Natural killer cell treated with Interleukin-12 subunit alpha and Interleukin-12 subunit beta and Interleukin-15 and Interleukin-18, amount 100 ng/mL, for 72 hours (primary cell): Measurements from ENCODE around the gene RFESD. TPM values are rescaled to one million over a fixed set of nuclear protein-coding genes. Genes with fewer than 3 reads are reported as not detected.
"Not testable (repeated sequence)": the region's sequence is repeated elsewhere in the genome, so short reads cannot be mapped to it uniquely, and the experiment has no call there.

Source experiments
- ATAC-seq, 2 donors: fragments of 150-1000 bp; cut with Tn5 transposase in 1 of 2; sonication (Bioruptor Pico), chemical (Tn5 transposase) in 1 of 2; 2 replicates each; pipeline ENCODE4 v1.10.0; 2021
- DNase-seq: peaks from one replicate; pipeline ENCODE4 v3.0.0; 2022; ENCODE audit warnings: low spot score
- H3K27ac Mint-ChIP-seq, 2 donors: 1 replicate in 1 of 2; 2 replicates in 1 of 2; pipeline ENCODE4 v1.8.0; 2022; ENCODE audit warnings: mixed read lengths in 2 of 2, mild to moderate bottlenecking in 1 of 2, moderate library complexity in 1 of 2
- H3K27me3 Mint-ChIP-seq, 2 donors: 1 replicate in 1 of 2; 2 replicates in 1 of 2; pipeline ENCODE4 v1.8.0; 2022; ENCODE audit warnings: mixed read lengths in 2 of 2
- H3K36me3 Mint-ChIP-seq: one replicate; pipeline ENCODE4 v1.8.0; 2022; ENCODE audit warnings: mixed read lengths
- H3K4me1 Mint-ChIP-seq, 2 donors: 1 replicate in 1 of 2; 2 replicates in 1 of 2; pipeline ENCODE4 v1.8.0; 2022; ENCODE audit warnings: low read depth in 2 of 2, mixed read lengths in 2 of 2, mild to moderate bottlenecking in 1 of 2
- H3K4me3 Mint-ChIP-seq: one replicate; pipeline ENCODE4 v1.8.0; 2022; ENCODE audit warnings: mixed read lengths
- H3K9me3 Mint-ChIP-seq: 2 replicates; pipeline ENCODE4 v1.8.0; 2022; ENCODE audit warnings: mixed read lengths
- total RNA-seq, 2 donors: library from RNA; stranded (reverse); gene quantifications; one replicate each; pipeline ENCODE4 v1.2.3, GENCODE V29; 2022

RFESD gene
- total RNA-seq, 2 donors from 2014 or later = 0.98 to 5.5 TPM

DNA sequence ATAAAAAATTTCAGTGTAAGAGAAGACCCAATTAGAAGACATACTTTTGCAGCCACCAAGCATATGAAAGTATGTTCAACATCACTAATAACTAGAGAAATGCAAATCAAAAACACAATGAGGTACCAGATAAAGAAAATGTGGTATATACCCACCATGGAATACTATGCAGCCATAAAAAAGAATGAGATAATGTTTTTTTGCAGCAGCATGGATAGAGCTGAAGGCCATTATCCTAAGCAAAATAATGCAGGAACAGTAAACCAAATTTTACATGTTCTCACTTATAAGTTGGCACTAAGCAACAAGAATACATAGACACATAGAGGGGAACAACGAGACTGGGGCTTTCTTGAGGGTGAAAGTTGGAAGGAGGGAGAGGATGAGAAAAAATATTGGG is 43.1 kb downstream of the RFESD start:
- no peaks in the 10 kb centered on the region for H3K36me3 Mint-ChIP-seq
- H3K27me3 Mint-ChIP-seq = no peaks in the 10 kb centered on the region
- ATAC-seq (no peak), DNase-seq (no peak)
- no peak overlapping the region for H3K4me3 Mint-ChIP-seq
- no peak overlapping the region for H3K27ac Mint-ChIP-seq
- H3K4me1 Mint-ChIP-seq = no peaks in the 10 kb centered on the region
- no peaks in the 10 kb centered on the region for H3K9me3 Mint-ChIP-seq

DNA sequence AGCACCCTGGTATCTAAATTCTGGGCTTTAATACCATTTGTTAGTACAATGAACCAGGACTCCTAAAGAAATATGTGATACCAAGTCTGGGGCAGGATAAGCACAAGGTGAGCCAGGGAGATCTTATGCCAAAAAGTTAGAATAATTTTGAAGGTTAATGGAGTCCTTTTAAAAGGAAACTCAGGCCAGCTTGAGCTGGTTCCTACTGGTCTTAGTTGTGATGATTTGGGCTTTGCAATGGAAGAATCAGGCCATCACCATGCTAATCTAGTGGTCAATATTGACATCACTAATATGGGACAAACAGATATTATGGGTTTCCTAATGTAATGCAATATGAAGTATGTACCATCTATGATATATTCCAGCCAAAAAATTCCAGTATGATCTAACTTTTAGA is 43.8 kb downstream of the RFESD start:
- ATAC-seq (no peak), DNase-seq (no peak)
- Mint-ChIP-seq H3K4me1 (no peaks in the 10 kb centered on the region), H3K27me3 (no peaks in the 10 kb centered on the region), H3K27ac (no peak overlapping the region), H3K36me3 (no peaks in the 10 kb centered on the region), H3K4me3 (no peak overlapping the region), H3K9me3 (no peaks in the 10 kb centered on the region)

DNA sequence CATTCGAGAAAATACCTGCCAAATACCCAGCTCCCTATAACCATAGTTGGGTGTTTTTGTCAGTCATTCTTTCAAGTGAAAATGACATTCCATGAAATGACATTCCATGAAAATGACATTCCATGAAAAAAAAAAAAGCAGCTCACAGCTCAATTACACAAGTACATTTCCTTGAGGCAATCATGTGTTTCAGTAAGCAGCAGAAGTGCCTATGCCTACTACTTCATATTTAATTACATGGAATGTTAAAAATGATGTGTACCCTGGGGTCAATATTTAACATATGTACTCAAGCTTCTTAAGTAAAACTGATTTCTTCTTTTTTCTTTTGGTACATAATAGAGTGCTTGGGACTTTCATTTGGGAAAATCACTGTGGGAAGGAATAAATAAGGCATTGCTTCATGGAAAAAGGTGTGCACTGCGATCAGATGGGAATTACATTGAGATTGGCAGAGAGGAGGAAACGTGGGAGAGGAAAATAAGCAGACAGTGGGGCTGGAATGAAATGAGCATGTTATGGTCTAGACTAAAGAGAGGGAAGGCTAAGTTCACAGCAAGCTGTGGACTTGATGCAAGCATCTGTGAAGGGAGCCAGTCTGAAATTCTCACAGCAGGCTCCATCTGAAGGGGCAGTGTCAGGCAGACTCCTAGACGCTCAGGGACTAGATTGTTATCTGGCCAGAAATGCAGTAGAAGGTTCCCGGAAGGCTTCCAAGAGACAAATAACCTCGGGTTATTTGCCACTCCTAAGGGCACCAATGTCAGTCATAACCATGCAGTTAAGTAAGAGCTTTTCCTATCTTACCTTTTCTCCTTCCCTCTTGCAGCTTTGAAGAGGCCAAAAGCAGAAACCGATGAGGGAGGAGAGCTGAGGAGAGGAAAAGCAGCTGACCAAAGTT is 51.5 kb downstream of the RFESD start:
- H3K9me3 Mint-ChIP-seq = no peaks in the 10 kb centered on the region
- H3K4me3 Mint-ChIP-seq = no peak overlapping the region
- H3K4me1 Mint-ChIP-seq = peaks cover 0 to 4% of the 10 kb centered on the region in 2 donors
- DNase-seq (no peak), ATAC-seq (no peak)
- H3K27ac Mint-ChIP-seq = no peak overlapping the region
- H3K36me3 Mint-ChIP-seq = no peaks in the 10 kb centered on the region
- H3K27me3 Mint-ChIP-seq = no peaks in the 10 kb centered on the region

DNA sequence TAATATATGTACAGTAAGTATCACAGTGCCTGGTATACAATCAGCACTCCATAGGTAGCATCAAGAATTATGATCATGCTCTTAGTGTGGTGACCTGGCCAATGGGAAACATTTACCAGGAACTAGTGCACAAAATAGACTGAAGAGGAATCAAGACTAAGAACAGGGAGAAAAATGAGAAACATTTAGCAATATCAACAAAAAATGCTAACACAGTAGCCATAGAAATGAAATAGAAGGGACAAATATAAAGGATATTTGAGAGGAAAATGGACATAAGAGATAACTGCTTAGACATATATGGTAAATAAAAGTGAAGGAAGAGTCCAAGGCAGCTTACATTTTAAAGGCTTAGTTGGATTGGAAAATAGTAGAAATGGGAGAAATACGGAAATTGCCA is 52.8 kb downstream of the RFESD start:
- H3K27me3 Mint-ChIP-seq = no peaks in the 10 kb centered on the region
- H3K27ac Mint-ChIP-seq = no peak overlapping the region
- no peak overlapping the region for H3K4me3 Mint-ChIP-seq

DNA sequence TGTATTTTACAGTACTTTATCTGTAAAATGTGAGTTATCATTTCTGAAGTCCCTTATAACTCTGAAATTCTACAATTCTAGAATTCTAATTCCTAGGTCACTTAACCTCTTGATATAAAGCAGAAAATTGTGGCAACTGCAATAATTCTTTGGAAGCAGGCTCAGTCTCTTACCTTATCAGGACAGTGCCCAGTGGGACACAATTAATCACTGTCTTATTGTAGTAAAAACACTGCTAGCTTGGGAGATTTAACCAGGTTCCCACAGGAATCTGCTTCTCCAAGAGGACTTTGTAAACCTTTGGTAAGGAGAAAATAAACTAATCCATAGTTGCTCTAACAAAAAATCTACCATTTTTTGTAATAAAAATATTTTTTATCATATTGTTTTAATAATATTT is 54.5 kb downstream of the RFESD start:
- H3K36me3 Mint-ChIP-seq = no peaks in the 10 kb centered on the region

More for the DNA sequence above, 52.8 kb downstream of the RFESD start:
- DNase-seq (no peak), ATAC-seq (no peak)
- Mint-ChIP-seq H3K9me3 (no peaks in the 10 kb centered on the region), H3K36me3 (no peaks in the 10 kb centered on the region), H3K4me1 (peaks cover 0 to 4% of the 10 kb centered on the region in 2 donors)

DNA sequence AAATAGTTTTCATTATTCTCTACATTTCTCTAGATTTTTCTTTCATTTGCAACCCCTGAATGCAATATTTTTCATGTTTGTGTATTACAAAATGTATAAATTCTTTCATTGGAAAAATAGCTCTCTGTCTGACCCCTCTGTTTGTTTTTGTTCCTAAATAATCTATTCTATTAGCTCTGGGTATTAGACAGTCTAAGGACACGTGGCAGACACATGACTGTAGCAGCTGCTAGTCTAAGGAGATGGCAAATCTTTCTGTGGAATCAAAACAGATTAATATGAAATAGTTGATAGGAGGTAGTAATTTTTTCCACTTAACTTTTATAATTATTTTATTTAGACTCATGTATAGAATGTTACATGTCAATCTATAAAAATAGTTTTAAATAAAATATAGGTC is 57.6 kb downstream of the RFESD start:
- no peak overlapping the region for H3K27ac Mint-ChIP-seq
- H3K27me3 Mint-ChIP-seq = no peaks in the 10 kb centered on the region
- no peak overlapping the region for H3K4me3 Mint-ChIP-seq
- DNase-seq (no peak), ATAC-seq (no peak)
- peaks cover 0 to 4% of the 10 kb centered on the region in 2 donors for H3K4me1 Mint-ChIP-seq
- H3K36me3 Mint-ChIP-seq = no peaks in the 10 kb centered on the region
- H3K9me3 Mint-ChIP-seq = no peaks in the 10 kb centered on the region

More for the DNA sequence above, 54.5 kb downstream of the RFESD start:
- Mint-ChIP-seq H3K4me1 (peaks cover 0 to 4% of the 10 kb centered on the region in 2 donors), H3K9me3 (no peaks in the 10 kb centered on the region), H3K4me3 (no peak overlapping the region), H3K27ac (no peak overlapping the region), H3K27me3 (no peaks in the 10 kb centered on the region)
- ATAC-seq (no peak), DNase-seq (no peak)

DNA sequence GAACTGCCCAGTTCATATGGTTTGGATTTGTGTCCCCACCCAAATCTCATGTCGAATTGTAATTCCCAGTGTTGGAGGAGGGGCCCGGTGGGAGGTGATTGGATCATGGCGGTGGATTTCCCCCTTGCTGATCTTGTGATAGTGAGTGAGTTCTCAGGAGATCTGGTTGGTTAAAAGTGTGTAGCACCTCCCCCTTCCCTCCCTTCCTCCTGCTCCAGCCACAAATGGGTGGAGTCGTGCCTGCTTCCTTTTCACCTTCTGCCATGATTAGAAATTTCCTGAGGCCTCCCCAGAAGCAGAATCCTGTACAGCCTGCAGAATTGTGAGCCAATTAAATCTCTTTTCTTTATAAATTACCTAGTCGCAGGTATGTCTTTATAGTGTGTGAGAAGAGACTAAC is 59.6 kb downstream of the RFESD start:
- H3K36me3 Mint-ChIP-seq, H3K9me3 Mint-ChIP-seq, H3K4me3 Mint-ChIP-seq, ATAC-seq, DNase-seq, H3K4me1 Mint-ChIP-seq, H3K27me3 Mint-ChIP-seq, H3K27ac Mint-ChIP-seq: not testable (repeated sequence)

DNA sequence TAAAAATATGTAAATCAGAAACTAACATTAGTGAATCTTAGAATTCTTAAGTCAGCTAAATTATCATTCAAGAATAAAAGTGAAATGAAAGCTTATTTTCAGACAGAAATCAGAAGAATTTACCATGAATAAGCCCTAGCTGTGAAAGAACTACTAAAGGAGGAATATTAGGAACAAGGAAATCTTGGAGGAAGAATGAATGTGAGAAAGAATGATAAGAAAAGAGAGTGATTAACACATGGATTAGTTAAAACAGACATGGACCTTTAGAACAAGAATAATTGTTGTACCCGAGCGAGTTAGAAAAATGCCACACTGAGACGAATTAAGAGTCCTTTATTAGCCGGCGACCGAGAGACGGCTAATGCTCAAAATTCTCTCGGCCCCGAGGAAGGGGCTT is 60.5 kb downstream of the RFESD start:
- DNase-seq (no peak), ATAC-seq (no peak)
- no peaks in the 10 kb centered on the region for H3K27me3 Mint-ChIP-seq
- H3K4me3 Mint-ChIP-seq = no peak overlapping the region
- no peaks in the 10 kb centered on the region for H3K9me3 Mint-ChIP-seq
- H3K36me3 Mint-ChIP-seq = no peaks in the 10 kb centered on the region
- no peak overlapping the region for H3K27ac Mint-ChIP-seq
- H3K4me1 Mint-ChIP-seq = peaks cover 0 to under 1% of the 10 kb centered on the region in 2 donors

Other genes with a start within 250 kb of the RFESD start
- gene SKIC3, start 91.8 kb upstream of the RFESD start, total RNA-seq = 10 to 100 TPM; 59.3 to 64.3 TPM
- gene ARSK, start 91.7 kb upstream of the RFESD start, total RNA-seq = 1 to 10 TPM; 2.9 to 3.4 TPM
- under 1 TPM in 1 of 2 donors, not detected in 1; 0.21 TPM for gene GPR150, start 26.7 kb upstream of the RFESD start, total RNA-seq
- 1 to 10 TPM; 1.4 to 1.9 TPM for gene SPATA9, start 36.2 kb downstream of the RFESD start, total RNA-seq
- gene RHOBTB3, start 84.6 kb downstream of the RFESD start, total RNA-seq = 10 to 100 TPM; 14.7 to 17.4 TPM
- gene GLRX, start 175.9 kb downstream of the RFESD start, total RNA-seq = 100 to 1,000 TPM; 109 to 408 TPM